Astrocyte (in vitro differentiated cells and primary cell): Measurements from ENCODE around the gene RPL13A.

ENCODE experiments used
- EZH2 ChIP-seq: IDR thresholded peaks from 2 replicates; pipeline ENCODE4 v1.6.1; 2012; ENCODE audit warnings: mild to moderate bottlenecking, low read length, inconsistent platforms; ENCODE audit not compliant: insufficient read depth
- TF ChIP-seq, protein P1 (sequence below): IDR thresholded peaks from 2 replicates; pipeline ENCODE4 v1.5.1; 2011; ENCODE audit warnings: low read depth, mild to moderate bottlenecking, inconsistent platforms, low read length, moderate library complexity; ENCODE audit not compliant: insufficient read depth

DNA sequence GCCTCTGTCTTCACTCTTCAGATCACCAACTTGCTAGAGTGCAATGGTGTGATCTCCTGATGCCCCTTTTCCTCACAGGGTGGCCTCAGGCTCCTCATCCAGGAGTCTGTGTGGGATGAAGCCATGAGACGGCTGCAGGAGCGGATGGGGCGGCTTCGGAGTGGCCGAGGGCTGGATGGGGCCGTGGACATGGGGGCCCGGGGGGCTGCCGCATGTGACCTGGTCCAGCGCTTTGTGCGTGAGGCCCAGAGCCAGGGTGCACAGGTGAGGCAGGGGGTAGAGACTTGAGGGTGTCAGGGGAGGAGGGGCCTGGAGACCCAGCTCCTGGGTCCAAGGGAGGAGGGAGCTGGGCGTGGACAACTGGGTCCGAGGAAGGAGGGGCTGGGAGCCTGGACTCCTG, 24.9 kb upstream of the RPL13A start:
- TF ChIP-seq, protein P1, sequence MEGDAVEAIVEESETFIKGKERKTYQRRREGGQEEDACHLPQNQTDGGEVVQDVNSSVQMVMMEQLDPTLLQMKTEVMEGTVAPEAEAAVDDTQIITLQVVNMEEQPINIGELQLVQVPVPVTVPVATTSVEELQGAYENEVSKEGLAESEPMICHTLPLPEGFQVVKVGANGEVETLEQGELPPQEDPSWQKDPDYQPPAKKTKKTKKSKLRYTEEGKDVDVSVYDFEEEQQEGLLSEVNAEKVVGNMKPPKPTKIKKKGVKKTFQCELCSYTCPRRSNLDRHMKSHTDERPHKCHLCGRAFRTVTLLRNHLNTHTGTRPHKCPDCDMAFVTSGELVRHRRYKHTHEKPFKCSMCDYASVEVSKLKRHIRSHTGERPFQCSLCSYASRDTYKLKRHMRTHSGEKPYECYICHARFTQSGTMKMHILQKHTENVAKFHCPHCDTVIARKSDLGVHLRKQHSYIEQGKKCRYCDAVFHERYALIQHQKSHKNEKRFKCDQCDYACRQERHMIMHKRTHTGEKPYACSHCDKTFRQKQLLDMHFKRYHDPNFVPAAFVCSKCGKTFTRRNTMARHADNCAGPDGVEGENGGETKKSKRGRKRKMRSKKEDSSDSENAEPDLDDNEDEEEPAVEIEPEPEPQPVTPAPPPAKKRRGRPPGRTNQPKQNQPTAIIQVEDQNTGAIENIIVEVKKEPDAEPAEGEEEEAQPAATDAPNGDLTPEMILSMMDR: no peak
- no peak for TF ChIP-seq EZH2
